ENCODE results near the gene FAM186B.

DNA sequence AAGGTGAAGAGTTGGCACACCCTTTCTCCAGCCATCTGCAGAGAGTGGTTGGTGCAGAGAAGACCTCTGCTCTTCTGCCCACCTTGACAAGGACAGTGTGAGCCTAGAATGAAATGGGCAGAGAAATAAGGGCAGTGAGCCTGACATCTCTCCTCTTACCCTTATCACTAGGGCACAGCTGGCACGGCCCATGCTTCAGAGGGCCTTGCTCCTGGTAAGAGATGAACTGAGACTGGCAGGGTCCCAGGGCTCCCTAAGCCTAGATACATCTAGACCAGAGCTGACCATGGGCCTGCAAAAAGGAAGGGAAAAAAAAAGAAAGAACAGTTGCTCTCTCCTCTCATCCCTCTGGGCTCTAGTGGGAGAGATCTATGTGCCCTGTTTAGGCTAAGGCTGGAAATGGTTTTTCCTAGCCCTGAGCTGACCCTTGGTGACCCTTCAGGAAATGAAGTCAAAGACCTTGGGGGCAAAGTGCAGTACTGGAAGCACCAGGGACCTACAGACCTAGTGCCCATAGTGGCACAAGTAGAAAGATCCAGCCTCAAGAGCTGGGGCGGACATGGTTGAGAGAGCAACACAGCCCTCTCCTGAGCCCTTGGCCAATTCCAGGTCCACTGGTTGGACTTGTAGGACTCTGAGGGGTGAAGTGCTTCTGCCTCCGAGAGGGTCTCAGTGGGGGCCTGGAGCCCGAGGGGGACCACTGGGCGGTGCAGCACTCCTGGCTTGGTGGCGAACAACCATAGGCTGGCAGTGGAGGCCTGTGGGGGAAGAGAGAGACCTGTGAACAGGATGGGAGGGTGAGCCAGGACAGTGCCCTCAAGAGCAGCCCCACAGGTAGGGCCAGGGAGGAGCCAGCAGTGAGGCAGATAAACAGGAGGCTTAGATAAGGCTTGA, 40.0 kb upstream of the FAM186B start:
- TF ChIP-seq GATA2 (IDR thresholded peaks at IDR 0.05; ENCODE audit: low read depth, low read length) (no peak), GATA3 (IDR thresholded peaks at IDR 0.05; ENCODE audit: low read depth, low read length) (no peak)

All from SH-SY5Y (cell line).